ENCODE measurements around the gene MDM2.

GRCh38 chr12:68772714-68773113 lies 35.3 kb upstream of the MDM2 start:
- TF ChIP-seq CTCF (conservative IDR thresholded peaks at IDR 0.05 in 1 of 2, IDR thresholded peaks at IDR 0.05 in 1 of 2; ENCODE audit: low read depth in 1 of 2, low read length in 2 of 2): no peak
- TF ChIP-seq EZH2 (IDR thresholded peaks at IDR 0.05; ENCODE audit: low read length, missing control alignments): no peak
